GM18498 (cell line): ENCODE results near the gene RELL2.

Experiments used
- ATAC-seq: cut with Tn5 transposase; IDR thresholded peaks from one replicate; pipeline ENCODE4 v1.9.1; 2021; ENCODE audit warnings: mild to moderate bottlenecking, moderate library complexity; ENCODE audit not compliant: unreplicated experiment

Gene RELL2

DNA sequence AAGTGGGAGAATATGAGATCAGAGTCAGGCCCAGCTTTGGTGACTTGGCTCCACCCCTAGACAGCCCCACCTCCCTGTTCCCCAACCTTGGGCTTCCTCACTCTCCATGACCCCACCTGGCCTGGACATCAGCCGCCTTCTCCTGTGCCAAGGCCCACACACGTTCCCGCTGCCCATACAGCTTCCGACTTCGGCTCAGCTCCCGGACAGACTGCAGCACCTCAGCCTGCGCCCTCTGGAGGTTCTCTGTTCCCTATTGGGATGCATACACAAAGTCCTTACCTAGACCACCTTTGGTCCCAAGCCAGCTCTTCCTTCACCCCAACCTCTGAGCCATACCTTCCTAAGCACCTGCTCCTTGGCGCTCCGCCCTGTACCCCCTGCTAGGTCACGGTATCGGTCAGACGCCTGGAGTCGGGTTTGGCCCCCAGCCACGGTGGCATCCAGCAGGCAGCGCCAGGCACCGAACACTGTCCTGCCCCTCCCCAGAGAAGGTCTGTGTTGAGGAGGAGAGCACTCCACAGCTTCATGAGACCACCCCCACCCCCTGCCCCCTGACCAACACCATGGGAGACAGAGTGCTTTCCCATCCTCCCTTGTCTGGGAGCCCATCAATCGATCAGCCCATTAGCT, 12.4 kb downstream of the RELL2 start:
- ATAC-seq: no peak

DNA sequence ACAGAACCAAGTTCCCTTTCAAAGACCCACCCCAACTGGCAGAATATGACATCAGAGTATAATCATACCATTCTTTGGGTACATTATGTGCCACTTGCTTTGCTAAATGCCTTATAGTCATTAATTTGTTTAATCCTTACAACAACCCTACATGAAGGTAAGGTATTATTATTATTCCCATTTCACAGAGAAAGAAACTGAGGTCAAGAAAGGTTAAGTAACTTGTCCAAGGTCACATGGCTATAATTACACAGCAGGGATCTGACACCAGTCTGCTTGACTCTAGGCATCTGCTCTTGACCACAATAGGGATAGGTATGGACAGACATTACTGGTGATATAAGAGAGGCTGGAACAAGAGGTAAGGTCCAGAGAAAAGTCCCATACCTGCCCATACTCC, 13.2 kb downstream of the RELL2 start:
- no peak for ATAC-seq

DNA sequence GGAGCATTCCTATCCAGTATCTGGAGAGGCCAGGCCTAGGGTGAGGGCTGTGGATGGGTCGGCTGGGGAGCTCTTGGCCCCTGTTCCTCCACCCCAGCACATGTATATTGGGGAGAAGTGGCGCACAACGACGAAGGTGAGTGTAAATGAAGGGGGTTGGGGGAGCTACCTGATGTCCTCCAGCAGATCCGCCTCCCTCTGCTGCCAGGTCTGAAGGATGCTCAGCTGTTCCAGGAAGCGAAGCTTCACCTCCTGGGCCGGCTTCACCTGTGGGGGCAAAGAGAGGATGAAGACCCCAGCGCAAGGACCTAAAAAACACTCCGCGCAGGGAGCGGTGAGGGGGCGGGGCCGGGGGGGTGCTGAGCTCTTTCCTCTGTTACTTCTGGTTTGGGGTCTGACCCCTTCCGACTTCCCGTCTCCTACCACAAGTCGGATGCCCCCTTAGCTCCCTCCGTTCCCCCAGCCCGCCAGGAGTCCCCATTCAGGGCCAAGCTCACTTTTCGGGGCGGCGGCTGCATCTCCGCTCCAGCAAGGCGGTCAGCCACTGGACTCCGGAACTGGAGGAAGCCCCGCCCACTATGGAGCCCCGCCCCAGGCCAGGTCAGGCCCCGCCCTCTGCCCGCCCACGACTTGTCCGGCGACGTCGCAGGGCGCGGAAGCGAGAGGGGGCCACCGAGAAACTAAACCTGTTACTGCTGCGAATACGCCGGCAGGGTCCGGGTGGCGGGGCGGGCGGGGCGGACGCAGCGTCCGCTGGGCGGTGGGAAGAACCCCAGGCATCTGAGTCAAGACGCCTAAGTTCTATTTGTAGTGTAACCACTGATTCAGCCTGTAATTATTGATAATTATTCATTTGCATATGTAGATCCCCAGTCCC, 14.3 kb downstream of the RELL2 start, which contains the start of gene FCHSD1:
Gene FCHSD1, minus strand, starts transcription at position 568 of the 877 bp plus-strand sequence. Its CDS starts 50 bp downstream, at position 518.
- peak; percentile 98 for ATAC-seq

DNA sequence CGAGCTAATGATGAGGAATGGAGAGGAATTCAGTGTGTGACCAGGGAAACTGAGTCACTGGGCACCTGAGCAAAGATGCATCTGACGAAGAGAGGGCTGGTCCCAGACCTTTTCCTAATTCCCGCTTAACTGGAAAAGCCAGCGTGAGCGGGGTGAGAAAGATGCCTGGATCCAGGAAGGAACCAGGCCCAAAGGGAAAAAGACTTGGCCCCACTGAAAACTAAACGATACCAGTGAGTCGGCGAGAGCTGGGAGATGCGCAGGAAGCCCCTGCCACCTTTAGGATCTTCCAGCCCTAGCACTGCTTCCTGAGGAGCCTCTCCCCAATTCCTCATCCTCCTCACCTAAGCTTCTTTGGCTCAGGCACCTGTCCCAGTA, 14.9 kb downstream of the RELL2 start:
- ATAC-seq: no peak

DNA sequence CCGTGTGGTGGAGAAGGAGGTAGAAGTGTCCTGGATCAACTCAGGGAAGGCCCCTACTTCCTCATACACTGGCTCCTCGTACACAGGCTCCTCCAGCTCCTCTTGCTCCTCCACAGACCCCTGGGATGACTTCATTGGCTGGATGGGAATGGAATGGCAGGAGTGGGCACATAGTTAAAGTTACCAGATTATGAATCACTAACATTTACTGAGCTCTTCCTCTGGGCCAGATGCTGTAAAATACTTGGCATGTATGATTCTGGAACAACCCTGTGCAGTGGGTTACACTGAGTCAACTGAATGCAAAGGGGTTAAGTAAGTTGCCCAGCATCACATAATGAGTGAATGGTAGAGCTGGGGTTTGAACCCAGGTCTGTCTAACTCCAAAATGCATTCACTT, 17.5 kb downstream of the RELL2 start:
- ATAC-seq: no peak

DNA sequence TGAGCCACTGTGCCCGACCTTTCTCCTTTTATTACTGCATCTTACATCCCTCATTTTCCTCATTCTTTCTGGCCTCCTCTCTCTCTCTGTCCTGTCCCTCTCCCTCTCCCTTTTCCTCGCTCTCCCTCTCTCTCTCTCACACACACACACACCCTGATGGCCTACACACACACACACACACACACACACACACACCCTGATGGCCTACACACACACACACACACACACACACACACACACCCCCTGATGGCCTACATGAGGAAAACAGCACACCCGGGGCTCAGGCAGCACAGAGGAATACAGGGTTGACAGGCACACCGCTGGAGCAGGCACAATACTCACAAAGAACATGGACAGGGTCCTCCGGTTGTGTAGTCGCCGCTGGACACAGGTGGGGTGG, 18.2 kb downstream of the RELL2 start:
- no peak for ATAC-seq

DNA sequence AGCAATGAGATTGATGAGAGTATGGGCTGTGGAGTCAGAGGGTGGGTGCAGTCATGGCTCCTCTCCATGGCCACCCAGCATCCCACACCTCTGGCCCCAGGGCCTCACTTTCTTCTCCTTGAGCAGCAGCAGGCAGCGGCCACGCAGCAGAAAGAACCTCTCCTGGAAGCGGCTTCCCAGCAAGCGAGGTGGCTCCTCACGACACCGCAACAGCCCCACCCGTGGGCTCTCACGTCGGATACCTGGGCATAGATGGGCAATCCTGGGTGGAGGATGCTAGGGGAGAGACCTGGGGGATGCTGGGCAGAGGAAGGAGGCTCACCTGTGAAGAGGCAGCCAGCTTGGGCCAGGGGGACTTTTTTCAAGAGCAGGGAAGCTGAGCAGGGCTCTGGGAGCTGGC, 19.6 kb downstream of the RELL2 start:
- ATAC-seq: no peak

DNA sequence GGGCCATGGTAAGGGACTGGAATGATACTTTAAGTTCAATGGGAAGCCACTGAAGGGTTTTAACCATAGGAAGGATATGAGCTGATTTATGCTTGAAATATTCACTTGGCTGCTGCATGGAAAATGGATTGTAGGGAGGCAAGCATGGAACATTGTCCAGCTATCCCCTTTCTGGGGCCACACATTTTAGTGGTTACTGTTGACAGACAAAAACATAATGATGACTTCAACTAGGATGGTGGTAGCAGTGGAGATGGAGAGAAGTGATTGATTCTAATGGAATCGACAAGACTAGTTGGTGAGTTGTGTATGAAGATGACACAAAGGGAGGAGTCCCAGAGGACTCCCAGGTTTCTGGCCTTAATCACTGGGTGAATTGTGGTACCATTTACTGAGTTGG, 20.6 kb downstream of the RELL2 start:
- ATAC-seq: no peak

DNA sequence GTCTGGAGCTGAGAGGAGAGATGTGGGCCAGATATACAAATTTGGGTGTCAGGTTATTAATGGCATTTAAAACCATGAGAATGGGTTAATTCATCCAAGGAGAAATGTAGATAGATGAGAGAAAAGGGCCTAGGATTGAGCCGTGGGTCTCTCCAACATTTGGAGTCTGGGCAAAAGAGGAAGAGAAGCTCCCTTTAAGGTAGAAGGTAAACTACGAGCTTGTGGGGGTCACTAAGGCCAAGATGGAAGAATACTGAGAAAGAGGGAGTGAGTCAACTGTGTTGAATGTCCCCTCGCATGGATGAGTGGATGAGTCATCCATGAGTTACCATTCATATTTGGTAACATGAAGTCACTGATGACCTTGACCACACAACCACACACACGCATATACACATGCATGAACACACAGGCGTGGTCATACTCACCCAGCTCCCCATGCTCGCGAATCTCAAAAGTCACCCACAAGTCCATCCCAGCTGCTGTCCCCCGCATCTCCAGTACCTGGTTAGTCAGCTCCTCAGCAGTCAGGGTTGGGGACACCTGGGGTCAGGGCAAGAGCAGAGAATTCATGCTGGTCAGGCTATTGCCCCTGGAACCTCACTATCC, 21.2 kb downstream of the RELL2 start:
- no peak for ATAC-seq

DNA sequence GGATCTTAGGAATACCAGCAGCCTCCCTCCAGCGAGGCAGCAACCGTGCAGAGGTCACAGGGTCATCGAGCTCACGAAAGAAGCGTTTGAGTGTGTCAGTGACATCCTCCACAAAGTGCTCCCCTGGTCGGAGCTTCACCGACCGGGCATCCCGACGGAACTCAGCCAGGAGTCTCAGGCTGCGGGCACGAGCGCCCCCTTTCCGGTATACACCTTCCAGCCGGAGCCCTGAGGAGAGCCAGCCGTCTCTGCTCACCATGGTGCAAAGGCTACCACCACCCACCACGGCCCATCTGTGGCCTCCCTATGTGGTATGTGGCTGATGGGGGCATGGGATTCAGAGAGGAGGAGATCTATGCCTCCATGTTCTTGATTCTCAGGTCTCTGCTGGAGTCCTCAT, 25.2 kb downstream of the RELL2 start:
- ATAC-seq: no peak

DNA sequence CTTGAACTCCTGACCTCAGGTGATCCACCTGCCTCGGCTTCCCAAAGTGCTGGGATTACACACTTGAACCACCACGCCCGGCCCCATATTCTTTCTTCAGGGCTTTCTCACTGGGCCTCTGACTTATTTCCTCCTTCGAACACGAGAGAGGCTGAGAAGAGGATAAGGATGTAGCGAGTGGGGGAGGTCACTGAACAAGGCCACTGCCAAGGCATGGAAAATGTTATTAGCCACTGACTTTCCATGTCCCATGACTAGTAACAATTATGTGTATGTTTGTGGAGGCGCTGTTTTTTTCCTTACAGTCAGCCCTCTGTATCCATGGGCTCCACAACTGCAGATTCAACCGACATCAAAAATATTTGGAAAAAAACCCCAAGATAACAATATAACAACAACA, 26.7 kb downstream of the RELL2 start:
- no peak for ATAC-seq

DNA sequence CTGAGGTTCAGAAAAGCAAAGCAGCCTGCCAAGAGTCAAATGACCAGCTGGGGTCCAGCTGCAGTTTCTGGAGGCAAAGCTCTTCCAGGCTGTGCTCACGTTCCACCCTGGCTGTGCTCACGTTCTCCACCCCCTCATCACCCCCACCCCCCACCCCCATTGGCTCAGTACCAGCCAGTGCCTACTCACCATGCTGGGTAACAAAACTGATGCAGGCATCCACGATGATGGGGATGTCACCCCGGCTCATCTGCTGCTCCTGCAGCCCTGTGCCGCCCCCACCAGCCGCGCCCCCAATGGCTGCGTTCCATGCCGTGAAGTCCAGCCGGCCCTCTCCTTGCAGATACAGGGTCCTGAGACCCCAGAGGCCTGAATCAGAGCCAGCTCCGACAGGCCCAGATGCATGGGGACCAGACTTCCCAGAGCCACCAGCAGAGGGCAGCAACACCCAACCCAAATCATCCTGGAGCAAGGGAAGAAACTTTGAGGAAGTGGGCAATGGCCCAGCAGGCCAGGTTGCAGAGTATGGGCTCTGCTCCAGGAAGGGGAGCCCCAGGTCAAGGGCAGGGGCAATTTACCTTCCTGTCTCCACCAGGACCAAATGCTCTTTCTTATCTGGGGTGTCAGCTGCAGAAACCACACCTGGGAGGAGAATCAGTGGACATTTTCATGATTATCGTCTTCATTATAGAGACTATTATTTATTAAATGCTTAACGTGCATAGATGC, 28.1 kb downstream of the RELL2 start:
- ATAC-seq: peak; percentile 97

DNA sequence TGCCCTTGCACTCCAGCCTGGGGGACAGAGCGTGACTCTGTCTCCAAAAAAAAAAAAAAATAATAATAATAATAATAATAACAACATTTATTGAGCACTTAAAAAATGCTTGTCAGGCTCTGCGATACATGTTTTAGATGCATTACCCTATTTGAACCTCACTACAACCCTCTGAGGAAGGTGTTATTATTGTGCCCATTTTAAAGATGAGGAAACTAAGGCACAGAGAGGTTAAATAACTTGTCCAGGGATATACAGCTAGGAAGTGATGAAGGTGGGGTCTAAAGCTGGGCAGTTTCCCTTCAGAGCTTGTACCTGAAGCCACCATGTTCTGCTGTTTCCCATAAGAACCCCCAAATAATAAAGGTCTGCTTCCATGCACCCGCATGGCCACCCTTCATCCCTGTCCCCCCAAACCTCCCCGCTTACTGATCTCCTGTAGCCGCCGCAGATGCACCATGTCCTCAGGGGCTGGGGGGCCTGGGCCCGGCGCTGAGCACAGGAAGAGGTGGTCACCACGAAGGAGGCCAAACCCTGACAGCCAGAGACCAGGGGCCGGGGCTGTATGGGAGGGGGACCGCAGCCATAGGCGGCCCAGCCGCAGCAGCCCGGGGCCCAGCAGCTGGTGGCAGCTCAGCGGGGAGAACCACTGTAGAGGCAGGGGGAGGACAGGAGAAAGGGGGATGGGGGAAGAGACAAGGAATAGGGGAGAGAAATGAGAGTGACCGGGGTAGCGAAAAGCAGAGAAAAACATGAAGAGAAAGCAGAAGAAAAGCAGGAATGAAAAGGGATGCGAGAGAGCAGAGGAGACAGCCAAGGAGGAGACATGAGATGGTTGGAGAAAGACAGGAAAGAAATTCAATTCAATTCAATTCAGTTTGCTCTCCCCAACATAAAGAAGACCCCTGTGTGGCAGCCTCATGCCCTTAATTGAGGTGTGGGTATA, 29.5 kb downstream of the RELL2 start:
- ATAC-seq: no peak

DNA sequence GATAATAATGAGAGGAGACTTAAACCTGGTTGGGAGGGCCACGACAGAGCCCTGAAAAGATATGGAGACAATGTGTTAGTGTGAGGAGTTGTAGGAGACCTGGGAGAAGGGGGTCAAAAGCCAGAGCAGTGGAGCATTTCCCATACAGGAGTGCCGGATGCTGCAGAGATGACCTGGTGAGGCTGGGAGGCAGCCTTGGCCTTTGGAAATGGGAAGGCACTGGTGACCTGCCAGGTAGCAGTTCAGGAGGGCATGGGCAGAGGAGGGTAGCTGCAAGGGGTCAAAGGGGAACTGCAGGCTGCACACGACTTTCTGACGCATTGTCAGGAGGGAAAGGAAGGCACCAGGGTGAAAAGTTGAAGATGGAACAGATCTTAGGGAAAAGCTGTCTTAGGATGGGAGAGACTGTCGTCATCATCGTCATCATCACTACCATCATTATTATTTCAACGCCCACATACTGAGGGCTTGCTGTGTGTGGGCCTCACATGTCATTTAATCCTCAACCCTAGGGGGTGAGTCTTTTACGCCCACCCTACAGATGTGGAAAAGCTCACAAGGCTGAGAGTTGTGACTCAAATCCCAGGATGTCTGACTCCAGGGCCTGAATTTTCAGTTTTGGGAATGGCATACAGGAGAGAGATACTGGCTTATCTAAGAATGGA, 31.9 kb downstream of the RELL2 start:
- no peak for ATAC-seq

DNA sequence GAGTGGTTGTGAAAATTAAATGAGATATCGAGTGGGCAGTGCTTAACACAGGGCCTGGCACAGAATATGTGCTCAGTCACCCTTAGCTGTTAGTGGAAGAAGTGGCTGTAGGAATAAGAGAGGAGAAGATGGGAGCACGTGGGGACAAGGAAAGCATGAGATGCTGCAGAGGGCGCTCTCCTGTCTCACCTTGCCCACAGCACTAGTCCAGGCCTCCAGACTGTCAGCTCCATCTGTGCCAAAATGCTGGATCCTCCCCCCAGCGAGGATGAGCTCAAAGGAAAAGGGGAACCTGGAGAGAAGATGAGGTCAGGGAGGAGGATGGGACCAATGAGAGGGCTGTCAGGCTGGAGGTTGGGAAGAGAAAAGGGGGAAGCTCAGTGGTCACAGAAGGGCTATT, 32.7 kb downstream of the RELL2 start:
- ATAC-seq: no peak

DNA sequence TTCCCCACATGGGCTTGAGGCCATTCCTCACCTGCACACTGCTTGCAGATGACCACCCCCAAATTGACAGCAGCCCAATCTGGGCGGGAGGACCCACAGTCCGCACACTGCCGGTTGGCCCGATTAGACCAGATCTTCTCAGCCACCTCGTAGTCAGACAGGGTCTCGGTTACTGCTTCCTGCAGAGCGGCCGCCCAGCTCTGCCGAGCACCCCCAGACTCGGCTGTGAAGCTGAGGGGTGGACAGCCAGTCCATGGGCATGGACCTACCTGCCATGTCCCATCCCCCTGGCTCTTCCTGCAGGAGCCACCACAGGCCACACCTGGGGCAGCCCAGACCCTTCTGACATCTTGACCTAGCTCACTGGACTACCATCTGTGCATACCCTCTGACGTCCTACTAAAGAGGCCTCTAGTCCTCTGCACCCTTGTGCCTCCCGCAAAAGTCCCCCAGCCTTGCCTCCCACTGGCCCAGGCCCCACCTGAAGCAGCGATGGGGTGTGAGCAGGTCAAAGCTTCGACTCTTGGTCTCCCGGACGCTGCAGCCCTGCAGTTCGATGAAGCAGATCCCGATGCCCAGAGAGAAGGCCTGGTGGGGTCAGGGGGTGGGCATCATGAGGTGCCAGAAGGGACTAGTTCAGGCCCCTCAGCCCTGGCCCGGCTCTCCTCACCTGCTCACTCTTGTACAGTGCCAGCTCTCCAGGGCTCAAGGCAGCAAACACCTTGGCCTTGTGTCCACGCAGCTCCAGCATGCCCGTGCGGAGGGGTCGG, 35.5 kb downstream of the RELL2 start:
- no peak for ATAC-seq

DNA sequence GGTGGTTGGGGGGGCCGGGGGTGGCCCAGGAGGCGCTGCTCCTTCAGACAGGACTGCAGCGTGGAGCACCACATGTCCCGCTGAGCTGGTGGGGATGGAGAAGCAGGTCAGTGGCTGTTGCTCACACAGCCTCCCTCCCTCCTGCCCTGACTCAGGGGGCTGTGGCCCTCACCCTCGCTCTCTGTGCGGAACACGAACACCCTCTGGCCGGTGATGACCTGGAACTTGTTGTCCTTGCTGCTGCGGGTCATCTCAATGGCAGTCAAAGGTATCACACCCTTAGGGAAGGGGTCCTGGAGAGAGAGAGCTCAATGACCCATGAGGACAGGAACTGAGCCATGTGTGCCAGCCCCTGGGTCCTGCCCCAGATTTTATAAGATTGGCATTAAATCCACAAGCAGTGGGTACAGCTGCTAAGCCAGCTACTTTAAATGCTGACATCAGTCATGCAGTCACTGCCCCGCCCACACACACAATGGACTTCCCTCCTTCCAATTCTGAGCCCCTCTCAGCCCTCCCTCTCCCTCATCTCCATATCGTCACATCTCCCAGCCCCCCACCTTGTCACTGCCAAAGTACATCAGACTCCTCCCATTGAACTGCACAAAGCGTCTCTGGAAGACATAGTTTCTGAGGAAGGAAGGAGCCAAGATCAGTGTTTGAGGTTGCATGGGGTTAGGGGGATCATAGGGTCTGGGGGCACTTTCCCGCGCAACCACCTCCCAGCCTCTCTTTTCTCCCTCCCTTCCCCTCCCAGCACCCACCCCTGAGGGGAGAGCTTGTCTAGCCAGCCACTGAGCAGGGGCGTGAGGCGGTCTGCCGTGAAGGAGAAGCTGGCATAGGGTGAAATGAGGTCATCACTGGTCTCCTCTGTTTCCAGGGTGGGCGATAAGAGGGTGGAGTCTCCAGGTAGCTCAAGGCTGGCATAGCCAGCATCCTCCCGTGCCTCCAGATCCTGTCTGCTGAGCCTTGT, 36.3 kb downstream of the RELL2 start:
- ATAC-seq: no peak

DNA sequence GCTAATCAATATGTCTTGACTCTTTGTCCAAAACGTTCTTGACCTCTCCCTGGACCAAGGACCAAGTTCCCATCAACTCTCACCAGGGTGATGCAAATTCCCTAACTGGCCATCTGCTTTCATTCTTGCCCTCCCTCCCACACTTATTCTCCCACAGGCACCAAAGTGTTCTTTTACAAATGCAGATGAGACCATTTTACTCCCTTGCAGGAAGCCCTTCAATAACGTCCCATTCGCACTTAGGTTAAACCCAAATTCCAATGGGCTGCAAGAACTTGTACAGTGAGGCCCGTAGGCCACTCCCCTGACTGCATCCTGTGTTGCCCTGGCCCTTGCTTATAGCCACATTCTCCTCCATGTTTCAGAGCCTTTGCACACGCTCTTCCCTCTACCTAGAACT, 38.0 kb downstream of the RELL2 start:
- no peak for ATAC-seq
